Activated CD4-positive, alpha-beta T cell treated with anti-CD3 and anti-CD28 coated beads for 24 hours (primary cell): ENCODE results near the gene LIG1.
A peak's percentile ranks its signal among the peaks of the same experiment; 100 is the strongest.
"Not testable (repeated sequence)": the region's sequence is repeated elsewhere in the genome, so short reads cannot be mapped to it uniquely, and the experiment has no call there.

Experiments used
- DNase-seq, 2 donors: peaks; one replicate each; pipeline ENCODE4 v3.0.0-alpha.2; 2020; ENCODE audit warnings: low read depth in 2 of 2

The LIG1 gene

DNA sequence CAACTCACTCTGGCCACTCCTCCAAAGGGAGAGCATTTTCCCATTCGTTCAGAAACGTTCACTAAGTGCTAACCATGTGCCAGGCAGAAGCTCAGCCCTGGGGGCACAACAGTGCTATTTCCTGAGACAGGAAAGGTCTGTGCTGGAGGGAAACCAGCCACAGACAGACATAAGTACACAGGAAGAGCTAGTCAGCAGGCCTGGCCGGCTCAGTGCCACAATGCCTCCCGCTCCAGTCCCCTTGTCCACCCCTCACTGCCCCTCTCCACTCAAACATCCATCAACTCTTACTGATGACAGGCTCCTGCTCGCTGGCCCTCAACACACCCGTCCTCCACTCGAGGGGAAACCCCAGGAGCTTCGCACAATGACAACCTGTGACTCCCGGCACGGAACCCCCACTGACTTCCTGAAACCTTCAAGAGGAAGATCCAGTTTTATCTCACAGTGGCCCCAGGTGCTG lies 48.2 kb downstream of the LIG1 start:
- no peak for DNase-seq

DNA sequence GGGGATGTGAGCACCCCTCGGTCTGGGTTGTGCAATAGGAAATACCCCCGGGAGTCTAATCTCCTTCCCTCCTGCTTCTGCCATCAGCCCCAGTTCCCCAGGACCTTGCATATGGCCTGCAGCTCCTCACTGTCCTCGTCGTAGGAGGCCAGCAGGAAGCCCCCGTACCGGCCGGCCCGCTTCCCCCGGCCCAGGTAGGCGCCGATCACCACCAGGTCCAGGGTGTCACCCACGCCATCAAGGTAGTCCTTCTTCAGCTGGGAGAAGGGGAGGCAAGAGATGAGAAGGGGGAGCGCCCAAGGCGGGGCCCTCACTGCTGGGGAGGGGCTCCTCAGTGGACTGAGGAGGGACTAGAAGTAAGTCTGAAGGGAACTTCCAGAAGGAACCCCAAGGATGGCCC lies 49.1 kb downstream of the LIG1 start:
- DNase-seq: no peak

DNA sequence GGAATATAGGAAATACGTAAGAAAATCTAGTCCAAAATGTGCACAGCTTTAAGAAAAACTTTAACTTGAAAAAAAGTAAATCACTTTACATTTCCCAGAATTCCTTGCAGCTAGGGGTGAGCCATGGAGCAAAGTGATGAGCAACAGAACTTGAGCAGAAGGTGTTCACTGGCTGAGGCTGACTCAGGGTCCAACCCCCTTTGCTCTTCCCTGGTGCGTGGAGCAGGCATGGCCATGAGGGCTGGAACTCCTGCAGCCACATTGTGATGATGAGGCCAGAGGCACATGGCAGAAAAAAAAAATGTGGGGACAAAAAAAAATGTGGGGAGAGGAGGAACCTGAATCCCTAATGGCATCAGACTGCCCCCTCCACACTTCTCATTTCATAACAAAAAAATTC lies 49.6 kb downstream of the LIG1 start:
- DNase-seq: no peak

DNA sequence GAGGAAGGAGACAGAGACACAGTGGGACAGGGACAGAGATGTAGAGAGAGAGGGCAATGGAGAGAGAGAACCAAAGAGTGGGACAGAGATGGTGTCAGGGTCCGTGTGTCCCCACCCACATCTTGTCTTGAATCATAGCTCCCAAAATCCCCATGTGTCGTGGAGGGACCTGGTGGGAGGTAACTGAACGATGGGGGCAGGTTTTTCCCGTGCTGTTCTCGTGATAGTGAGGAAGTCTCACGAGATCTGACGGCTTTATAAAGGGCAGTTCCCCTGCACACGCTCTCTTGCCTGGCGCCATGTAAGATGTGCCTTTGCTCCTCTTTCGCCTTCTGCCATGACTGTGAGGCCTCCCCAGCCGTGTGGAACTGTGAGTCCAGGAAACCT lies 52.0 kb downstream of the LIG1 start:
- DNase-seq: no peak

DNA sequence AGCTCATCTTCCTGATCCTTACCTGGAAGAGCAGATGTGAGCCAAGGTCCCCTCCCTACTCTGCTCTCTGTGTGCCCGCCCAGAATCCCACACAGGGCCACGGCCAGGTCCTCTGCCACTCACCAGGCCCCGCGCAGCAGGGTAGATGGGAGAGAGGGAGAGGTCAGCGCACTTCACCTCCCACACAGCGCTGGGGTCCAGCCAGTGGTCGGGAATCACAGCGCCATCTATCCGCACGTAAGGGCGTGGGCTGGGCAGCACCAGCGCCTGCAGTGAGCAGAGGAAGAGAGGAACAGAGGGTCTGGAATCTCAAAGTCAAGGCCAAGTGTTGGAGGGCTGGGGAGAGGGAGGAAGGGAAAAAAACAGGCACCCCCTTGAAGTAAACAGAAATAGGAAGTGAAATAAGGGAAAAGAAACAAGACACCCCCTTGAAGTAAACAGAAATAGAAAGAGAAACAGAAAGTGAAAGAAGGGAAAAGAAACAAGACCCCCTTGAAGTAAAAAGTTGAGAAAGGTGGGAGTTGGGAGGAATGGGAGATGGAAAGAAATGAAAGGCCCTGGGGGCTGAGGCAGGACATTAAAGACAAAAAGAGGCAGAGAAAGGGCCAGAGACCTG lies 52.5 kb downstream of the LIG1 start:
- no peak for DNase-seq

DNA sequence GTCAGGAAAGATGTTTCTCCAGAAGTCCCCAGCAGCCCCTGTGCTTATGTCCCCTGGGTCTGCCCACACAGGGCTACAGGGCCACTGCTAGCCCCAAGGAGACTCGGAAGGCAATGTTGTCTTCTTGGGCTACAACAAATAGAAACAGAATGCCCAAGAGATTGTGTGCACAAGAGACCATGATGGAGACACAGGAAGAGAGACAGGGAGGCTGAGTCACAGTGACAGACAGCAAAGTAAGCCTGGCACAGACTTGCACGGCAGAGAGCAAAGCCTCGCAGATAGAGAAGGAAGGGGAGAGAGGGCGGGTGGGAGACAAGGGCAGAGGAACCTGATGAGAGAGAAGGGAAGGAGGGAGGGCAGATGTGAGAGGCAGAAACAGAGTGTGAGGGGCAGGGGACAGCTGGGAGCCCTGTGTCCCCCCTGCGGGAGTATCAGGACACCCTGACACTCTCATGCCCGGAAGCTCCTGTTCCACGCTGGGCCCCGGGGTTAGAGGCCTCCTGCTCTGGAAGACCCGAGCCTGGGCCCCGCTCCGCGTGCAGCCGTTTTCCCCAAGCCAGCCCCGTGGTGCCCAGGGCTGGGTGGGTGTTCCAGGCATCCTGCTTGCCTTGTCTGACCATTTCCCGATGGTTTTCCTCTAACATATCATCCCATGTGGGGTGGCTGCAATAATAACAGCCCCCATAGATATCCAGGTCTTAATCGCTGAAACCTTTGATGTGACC lies 56.8 kb downstream of the LIG1 start:
- no peak for DNase-seq

DNA sequence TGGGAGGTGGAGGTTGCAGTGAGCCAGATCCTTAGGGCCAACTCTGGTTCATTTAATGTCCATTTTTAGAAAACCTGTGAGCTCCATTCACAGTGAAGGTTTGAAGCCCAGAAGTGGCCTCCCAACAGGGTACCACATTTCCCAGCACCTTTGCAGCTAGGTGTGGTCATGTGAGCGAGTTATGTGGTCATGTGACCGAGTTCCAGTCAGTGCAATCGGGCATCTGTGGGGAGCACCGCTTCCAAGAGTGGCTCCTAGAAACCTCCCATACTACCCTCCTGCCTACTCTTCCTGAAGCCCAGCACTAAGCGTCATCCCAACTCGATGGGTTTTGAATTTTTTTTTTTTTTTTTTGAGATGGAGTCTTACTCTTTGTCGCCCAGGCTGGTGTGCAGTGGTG lies 58.9 kb downstream of the LIG1 start:
- no peak for DNase-seq

DNA sequence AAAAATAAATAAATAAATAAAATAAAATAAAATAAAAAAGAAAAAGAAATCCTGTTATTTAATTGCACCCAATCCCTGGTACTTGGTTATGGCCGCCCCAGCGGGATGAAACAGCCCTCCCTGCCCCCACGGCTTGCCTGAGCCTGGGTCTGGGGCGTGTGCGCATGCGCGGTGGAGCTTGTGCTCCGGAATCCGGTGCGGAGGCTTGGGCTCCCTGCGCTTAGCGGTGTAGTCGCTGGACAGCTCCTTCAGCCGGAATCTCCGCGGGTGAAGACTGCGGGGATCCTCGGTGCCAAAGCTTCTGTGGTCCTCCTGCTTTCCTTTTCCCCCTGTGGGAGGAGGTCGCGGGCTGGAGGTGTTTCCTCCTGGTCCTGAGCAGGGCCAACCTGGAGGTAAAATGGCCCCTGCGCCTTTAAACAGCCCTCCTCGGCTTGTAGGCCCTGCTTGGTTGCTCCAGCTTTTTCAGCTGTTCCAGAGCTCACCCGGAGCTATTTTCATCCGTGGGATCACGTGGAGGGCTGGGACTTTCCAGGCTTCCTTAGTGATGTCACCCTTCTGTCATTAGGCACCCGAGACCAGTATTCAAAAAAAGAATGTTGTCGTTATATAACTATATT lies 59.7 kb downstream of the LIG1 start, which contains the start of gene PLA2G4C:
Gene PLA2G4C, minus strand, starts transcription at position 468 of the 617 bp plus-strand sequence. CDS start 4,288 bp downstream, outside the sequence.
- DNase-seq: peak; percentile 79 to 83

DNA sequence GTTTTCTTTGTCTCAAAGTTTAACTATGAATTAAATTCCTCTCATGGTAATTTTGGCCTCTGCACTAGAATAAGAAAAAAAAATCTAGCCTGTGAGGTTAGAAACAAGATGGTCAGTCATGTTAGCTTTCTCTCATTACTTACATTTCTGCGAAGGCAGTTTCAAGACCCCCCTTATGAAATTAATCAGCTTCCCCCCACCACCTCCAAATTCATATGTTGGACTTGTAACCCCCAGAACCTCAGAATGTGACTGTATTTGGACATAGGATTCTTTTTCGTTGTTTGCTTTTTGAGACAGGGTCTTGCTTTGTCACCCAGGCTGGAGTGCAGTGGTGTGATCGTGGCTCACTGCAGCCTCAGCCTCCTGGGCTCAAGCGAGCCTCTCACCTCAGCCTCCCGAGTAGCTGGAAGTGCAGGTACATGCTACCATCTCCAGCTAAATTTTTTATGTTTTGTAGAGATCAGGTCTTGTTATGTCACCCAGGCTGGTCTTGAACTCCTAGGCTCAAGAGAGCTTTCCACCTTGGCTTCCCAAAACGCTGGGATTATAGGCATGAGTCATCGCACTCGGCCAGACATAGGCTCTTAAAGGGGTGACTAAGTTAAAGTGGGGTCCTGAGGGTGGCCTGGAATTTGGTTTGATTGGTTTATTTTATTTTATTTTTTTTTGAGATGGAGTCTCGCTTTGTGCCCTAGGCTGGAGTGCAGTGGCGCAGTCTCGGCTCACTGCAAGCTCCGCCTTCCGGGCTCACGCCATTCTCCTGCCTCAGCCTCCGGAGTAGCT lies 61.0 kb downstream of the LIG1 start:
- no peak for DNase-seq

DNA sequence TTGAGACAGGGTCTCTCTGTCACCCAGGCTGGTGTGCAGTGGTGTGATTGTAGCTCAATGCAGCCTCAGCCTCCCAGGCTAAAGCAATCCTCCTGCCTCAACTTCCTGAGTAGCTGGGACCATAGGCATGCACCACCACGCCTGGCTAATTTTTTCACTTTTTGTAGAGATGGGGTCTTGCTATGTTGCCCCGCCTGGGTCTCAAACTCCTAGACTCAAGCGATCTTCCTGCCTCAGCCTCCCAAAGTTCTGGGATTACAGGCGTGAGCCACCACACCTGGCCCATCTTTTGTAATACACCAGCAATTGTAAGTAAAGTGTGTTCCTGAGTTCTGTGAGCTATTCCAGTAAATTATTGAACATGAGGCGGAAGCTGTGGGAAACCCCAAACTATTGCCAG lies 66.2 kb downstream of the LIG1 start:
- DNase-seq: no peak

DNA sequence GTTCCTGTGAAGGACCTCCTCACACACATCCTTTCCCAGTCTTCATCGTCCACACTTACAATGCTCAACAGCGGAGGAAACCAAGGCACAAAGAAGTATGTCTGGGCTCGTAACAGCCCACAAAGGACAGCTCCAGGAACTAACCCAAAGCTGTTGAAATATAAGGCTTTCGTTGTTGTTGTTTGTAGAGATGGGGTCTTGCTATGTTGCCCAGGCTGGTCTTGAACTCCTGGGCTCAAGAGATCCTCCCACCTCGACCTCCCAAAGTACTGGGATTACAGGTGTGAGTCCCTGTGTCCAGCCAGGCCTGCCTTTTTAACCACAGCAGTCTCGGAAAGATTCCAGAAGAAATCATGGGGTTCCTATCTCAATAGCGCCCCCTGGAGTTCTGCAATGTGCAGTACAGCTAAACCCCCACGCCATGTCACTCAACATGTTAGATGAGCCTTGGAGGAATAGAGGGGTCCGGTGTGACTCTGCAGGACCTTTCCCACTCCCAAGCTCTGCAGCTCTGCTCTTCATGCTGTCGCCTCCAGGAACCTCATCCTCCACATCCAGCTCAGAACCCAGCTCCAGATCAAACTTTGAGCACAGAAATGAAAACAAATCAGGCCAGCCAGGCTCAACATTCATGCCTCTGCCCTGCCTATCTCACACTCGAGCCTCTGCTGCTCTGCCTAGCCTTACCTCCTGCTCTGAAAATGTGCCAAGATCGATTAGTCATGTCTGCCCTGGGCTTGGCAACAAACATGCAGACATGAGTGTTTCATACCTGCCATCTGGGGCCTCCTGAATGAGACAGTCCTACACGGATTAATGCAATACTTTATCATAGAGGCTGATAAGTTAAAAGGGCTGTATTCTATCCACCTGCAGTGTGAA lies 67.0 kb downstream of the LIG1 start:
- DNase-seq: no peak

DNA sequence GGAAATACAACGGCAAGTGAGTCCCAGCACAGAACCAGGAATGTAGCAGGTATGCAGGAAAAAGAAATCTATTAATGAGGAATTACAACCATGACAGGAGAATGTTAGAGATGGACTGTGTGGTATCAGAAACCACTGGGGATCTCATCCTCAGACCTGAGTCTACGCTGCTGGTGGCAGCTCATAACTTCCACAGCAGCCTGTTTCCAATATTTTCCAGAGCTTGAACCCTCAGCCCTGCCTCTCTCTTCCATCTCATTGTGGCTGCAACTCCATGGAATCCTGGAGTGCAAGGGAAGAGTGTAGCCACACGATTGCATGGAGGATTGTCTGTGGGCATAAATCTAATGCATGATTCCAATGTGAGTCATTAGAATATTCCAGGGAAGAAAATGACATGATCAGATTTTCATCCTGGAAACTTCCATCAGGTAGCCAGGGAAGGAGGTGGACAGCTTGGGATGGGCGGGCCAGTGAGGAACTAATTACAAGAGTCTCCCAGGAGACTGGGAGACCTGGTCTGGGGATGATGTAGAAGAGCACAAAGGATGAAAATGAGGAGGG lies 74.5 kb downstream of the LIG1 start:
- DNase-seq: no peak

DNA sequence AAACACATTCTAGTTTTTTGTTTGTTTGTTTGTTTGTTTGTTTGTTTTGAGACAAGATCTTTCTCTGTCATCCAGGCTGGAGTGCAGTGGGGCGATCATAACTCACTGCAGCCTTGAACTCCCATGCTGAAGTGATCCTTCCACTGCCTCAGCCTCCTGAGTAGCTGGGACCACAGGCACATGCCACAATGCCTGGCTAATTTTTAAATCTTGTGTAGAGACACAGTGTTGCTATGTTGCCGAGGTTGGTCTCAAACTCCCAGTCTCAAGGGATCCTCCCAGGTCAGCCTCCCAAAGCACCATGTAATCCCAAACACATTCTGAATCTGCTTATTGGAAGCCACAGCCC lies 75.3 kb downstream of the LIG1 start:
- DNase-seq: no peak

DNA sequence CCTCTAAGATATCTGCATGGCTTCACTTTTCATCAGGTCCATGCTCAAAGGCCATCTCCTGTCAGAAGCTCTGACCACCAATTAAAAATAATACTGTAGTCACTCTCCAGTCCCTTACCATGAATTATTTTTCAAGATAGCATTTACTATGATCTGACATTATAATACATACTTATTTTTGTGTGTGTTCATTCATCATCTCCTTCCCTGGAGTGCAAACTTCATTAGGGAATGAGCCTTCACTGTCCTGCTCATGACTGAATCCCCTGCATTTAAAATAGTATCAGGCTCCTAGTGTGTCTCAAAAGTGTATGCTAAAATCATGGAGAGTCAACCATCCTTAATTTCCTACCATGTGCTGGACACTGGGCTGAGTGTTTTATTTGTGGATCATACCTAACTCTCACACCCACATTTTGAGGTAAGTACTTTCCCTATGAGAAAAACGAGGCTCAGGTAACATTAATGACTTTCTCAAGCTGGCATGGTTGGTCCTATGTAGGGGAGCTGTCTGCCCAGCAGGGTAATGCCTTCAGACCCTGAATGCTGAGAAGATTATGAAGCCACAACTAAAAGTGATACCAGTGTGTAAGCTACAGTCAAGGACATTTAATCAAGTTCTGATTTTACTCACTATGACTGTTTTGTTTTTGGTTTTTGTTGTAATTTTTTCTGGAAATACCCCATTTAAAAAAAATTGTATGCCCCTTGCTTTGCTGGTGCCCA lies 75.9 kb downstream of the LIG1 start:
- DNase-seq: no peak

DNA sequence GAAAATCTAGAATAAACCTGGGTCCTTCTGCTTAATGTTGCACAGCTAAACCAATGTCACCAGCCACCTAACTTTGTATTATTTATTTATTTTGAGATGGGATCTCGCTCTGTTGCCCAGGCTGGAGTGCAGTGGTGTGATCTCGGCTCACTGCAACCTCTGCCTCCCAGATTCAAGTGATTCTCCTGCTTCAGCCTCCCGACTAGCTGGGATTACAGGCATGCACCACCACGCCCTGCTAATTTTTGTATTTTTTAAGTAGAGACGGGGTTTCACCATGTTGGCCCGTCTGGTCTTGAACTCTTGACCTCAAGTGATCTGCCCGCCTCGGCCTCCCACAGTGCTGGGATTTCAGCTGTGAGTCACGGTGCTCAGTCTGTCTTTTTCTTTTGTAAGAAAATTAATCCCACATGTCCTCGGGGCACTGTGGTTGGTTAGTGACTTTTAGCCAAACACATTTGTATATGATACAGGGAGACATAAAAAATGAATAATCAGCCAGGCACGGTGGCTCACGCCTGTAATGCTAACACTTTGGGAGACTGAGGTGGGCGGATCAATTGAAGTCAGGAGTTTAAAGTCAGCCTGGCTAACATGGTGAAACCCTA lies 78.9 kb downstream of the LIG1 start:
- DNase-seq: not testable (repeated sequence)

DNA sequence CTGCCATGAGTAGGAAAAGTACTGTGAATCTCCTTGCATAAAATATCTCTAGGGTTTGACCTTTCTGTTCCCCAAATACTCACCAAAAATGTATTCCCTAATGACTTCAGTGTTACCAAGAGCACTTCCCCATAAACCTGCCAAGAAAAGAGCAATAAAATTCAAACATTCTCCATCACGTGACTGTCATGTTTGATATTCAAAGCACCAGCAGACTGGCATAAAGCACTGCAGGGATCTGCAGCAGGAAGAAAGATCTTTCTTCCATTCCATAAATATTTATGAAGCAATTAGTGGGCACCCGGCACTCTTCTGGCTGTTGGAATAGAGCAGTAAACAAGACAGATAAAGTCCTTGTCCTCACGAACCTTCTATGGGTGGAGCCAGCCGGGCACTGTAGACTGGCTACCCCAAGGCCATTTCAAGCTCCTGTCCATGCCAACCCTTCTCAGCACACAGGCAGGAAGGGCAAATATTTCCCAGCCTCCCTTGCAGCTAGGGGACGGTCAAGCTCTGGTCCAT lies 79.8 kb downstream of the LIG1 start:
- no peak for DNase-seq

DNA sequence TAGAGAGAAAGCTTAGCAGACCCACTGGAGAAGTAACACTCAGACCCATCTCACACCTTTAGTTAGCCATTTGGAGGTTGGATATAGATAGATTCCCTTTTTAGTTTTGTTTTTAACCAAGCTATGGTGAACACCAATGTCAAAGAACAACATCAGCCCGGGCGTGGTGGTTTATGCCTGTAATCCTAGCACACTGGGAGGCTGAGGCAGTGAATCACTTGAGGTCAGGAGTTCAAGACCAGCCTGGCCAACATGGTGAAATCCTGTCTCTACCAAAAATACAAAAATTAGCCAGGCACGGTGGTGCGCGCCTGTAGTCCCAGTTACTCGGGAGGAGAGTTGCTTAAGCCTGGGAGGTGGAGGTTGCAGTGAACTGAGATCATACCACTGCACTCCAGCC lies 81.2 kb downstream of the LIG1 start:
- not testable (repeated sequence) for DNase-seq

DNA sequence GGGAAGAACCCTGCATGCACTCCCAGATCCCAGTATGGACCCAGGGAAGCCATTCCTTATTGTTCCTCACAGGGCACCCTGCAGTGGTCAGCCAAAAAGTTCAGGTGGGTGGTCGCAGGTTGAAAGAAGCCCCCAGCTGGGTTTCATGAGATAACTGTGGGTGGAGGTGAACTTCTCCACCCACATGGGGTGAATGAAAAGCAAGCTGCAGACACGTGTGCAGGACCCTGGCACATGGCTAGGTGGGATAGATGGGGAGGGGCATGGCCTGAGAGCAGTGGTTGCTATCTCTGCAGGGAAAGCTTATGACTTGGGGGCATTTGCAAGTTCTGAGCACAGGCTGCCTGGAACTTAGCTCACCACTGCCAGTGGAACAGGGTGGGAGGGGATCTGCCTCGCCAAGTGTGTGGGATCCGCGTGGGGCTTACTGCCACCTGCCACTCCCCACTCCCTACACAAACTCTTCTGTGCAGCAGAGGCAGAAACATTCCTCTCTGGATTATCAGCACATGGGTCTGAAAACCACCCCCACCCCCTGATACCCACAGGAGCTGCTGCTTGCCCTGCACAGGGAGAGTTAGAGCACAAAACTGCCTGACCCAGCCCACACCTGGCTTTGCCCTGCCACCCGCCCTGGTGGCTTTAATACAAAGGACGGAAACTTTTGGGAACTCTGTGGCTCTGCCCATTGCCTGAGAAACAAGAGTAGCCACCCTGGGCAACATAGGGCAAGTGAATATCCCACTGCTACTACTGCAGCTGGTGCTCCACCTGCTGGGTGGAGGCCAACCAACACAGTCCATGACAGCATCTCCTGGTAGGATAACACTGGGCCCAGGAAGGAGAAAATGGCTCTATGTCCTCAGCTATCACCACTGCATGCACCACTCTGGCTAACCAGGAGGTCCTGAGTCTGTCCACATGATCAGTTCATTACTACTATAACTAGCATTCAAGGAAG lies 84.0 kb downstream of the LIG1 start:
- DNase-seq: no peak

DNA sequence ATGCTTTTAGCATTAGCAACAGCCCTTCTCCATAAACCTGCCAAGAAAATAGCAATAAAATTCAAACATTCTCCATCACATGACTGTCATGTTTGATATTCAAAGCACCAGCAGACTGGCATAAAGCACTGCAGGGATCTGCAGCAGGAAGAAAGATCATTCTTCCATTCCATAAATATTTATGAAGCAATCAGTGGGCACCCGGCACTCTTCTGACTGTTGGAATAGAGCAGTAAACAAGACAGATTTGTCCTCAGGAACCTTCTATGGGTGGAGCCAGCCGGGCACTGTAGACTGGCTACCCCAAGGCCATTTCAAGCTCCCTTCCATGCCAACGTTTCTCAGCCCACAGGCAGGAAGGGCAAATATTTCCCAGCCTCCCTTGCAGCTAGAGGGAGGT lies 85.1 kb downstream of the LIG1 start:
- DNase-seq: no peak
